Body of pancreas (tissue), 4 donors: ENCODE results near the gene EXT2.

Experiments used
- CTCF ChIP-seq, 7 experiments: fragments of 450-650 bp in 4 of 7; fragments of 200-600 bp in 3 of 7; sonication (generic) in 3 of 7; IDR thresholded peaks; one replicate each; pipeline ENCODE4 v1.5.1; 2016 to 2019; ENCODE audit warnings: antibody characterized with exemption in 7 of 7
- POLR2A ChIP-seq, 3 donors: fragments of 450-650 bp; IDR thresholded peaks; one replicate each; pipeline ENCODE4 v1.6.1; 2016; ENCODE audit warnings: antibody characterized with exemption in 3 of 3, mild to moderate bottlenecking in 2 of 3

GRCh38 chr11:44137057-44137456 is 41.6 kb downstream of the EXT2 start:
- TF ChIP-seq CTCF (IDR thresholded peaks at IDR 0.05) (no peak), POLR2A (IDR thresholded peaks at IDR 0.05) (no peak)
